Right cardiac atrium (tissue), 5 donors: ENCODE results near the gene KIF1B. TPM values are rescaled to one million over a fixed set of nuclear protein-coding genes. Genes with fewer than 3 reads are reported as not detected.
A peak's percentile ranks its signal among the peaks of the same experiment; 100 is the strongest.
"Not testable (repeated sequence)": the region's sequence is repeated elsewhere in the genome, so short reads cannot be mapped to it uniquely, and the experiment has no call there.

ENCODE experiments used
- ATAC-seq, 2 donors: fragments of 200-7000 bp; cut with Tn5 transposase; one replicate each; pipeline versions ENCODE4 v1.8.0 to v1.9.1; 2020; ENCODE audit warnings: moderate library complexity in 2 of 2, mild to moderate bottlenecking in 1 of 2
- DNase-seq, 3 donors: peaks; one replicate each; pipeline ENCODE4 v3.0.0-alpha.2; 2020
- H3K27ac ChIP-seq: one replicate; pipeline ENCODE4 v1.5.1; 2013; ENCODE audit warnings: mild to moderate bottlenecking, low read length, control low read depth, moderate library complexity
- H3K27me3 ChIP-seq: one replicate; pipeline ENCODE4 v1.6.1; 2013; ENCODE audit not compliant: control insufficient read depth, insufficient read depth
- H3K4me1 ChIP-seq: one replicate; pipeline ENCODE4 v1.6.1; 2013; ENCODE audit warnings: low read length; ENCODE audit not compliant: control insufficient read depth, insufficient read depth
- H3K4me3 ChIP-seq: one replicate; pipeline ENCODE4 v1.5.1; 2013; ENCODE audit warnings: low read length, control low read depth
- H3K9me3 ChIP-seq: one replicate; pipeline ENCODE4 v1.6.1; 2013; ENCODE audit warnings: low read length; ENCODE audit not compliant: control insufficient read depth
- WGBS: extraction: QIAGEN DNeasy Blood & Tissue Kit; methylation state at CpG from one replicate; pipeline ENCODE4 v1.1.7; 2013; 5-methylcytosine and 5-hydroxymethylcytosine counted together
- intact Hi-C, 4 donors: fragments of 100-400 bp; cut with DNase I; formaldehyde crosslinking; loops; one replicate each; pipeline versions ENCODE4 v1.11.0 to v1.14.0; 2022 to 2023
- polyA plus RNA-seq: library from polyadenylated mRNA; stranded (reverse); fragments of 200-250 nt; gene quantifications from one replicate; pipeline ENCODE4 v1.2.3, GENCODE V29; 2013
- total RNA-seq, 4 donors: library from RNA; stranded (reverse); fragmentation: NEBNext Ultra II Directional; extraction: Animal tissue kit (Norgen Biotek cat#: 25700); gene quantifications; one replicate each; pipeline ENCODE4 v1.2.1, GENCODE V29; 2021
- donor health status: healthy with polysubstance abuse.
- donor health status: DM: no; HTN: yes; CAD: no.
- donor health status: DM: no; HTN: no; CAD: no.
- donor health status: DM: no; HTN: yes; CAD: no; lungs with severe emphysema.
- donor health status: DM: yes; HTN: yes; CAD: no.

KIF1B gene
- total and polyA plus RNA-seq, 5 donors, result 23.8 to 67.9 (median 62.2) TPM

DNA sequence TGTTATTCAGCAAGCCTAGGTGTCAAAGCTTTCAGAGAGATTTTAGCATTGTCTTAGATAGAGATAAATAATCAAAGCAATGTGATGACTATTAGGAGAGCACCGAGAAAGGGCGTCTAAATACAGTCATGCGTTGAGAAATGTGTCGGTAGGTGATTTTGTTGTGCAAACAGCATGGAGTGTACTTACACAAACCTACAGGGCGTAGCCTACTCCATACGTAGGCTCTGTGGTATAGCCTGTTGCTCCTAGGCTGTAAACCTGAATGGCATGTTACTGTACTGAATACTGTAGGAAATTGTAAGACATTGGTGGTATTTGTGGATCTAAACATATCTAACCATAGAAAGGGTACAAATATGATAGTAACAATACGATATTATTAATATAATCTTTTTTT lies 31.8 kb downstream of the KIF1B start:
- ATAC-seq (no peak), DNase-seq (no peak)
- Histone ChIP-seq H3K9me3 (no peaks in the 10 kb centered on the region), H3K27ac (no peak overlapping the region), H3K27me3 (no peaks in the 10 kb centered on the region), H3K4me1 (peaks cover 3% of the 10 kb centered on the region), H3K4me3 (no peak overlapping the region)
- 90% methylated on average over 7 of the region's 7 CpGs for WGBS
- intact Hi-C loops, result no loop called here

- intact Hi-C loops, result no loop called here
- H3K9me3 ChIP-seq, result no peaks in the 10 kb centered on the region
- H3K27me3 ChIP-seq, result no peaks in the 10 kb centered on the region
- 80% methylated on average over 6 of the region's 6 CpGs for WGBS
- peak in 1 of 2 donors; percentile 29 for ATAC-seq
- peaks cover 1% of the 10 kb centered on the region for H3K4me1 ChIP-seq
- no peak for DNase-seq
- H3K4me3 ChIP-seq, result no peak overlapping the region
- H3K27ac ChIP-seq, result no peak overlapping the region
These were observed 32.4 kb downstream of the KIF1B start for GRCh38 chr1:10242811-10243210.

- no peak overlapping the region for H3K27ac ChIP-seq
- DNase-seq (no peak), ATAC-seq (no peak)
- WGBS, result 72% methylated on average over 3 of the region's 3 CpGs
- intact Hi-C loops, result no loop called here
- H3K4me3 ChIP-seq, result no peak overlapping the region
- H3K4me1 ChIP-seq, result peaks cover 3% of the 10 kb centered on the region
- no peaks in the 10 kb centered on the region for H3K9me3 ChIP-seq
- H3K27me3 ChIP-seq, result no peaks in the 10 kb centered on the region
These were observed 35.3 kb downstream of the KIF1B start for GRCh38 chr1:10245674-10246073.

- 94% methylated on average over 12 of the region's 12 CpGs for WGBS
- peaks cover 8% of the 10 kb centered on the region for H3K4me1 ChIP-seq
- ATAC-seq (no peak), DNase-seq (no peak)
- H3K27me3 ChIP-seq, result no peaks in the 10 kb centered on the region
- H3K9me3 ChIP-seq, result no peaks in the 10 kb centered on the region
- no peak overlapping the region for H3K27ac ChIP-seq
- intact Hi-C loops, result loop anchor here in 1 of 4 donors (5.0 kb wide), 1 partner anchor 38 kb away; the partner anchor contains the start of gene KIF1B
- no peak overlapping the region for H3K4me3 ChIP-seq
These were observed 39.6 kb downstream of the KIF1B start for GRCh38 chr1:10249808-10250457.

DNA sequence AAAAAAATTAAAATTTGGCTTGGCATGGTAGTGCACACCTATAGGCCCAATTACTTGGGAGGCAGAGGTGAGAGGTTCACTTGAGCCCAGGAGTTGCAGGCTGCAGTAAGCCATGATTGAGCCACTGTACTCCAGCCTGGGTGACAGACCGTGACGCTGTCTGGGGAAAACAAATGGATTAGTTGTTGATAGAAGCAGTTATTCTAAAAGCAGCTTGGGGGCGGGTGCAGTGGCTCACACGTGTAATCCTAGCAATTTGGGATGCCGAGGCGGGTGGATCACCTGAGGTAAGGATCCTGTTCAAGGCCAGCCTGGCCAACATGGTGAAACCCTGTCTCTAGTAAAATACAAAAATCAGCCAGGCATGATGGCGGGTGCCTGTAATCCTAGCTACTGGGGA lies 40.3 kb downstream of the KIF1B start:
- WGBS, result 90% methylated on average over 7 of the region's 7 CpGs
- Histone ChIP-seq H3K4me3 (no peak overlapping the region), H3K4me1 (peaks cover 8% of the 10 kb centered on the region), H3K27ac (no peak overlapping the region), H3K27me3 (no peaks in the 10 kb centered on the region), H3K9me3 (no peaks in the 10 kb centered on the region)
- DNase-seq, result no peak
- no peak for ATAC-seq
- intact Hi-C loops, result loop anchor here in 1 of 4 donors (5.0 kb wide), 1 partner anchor 38 kb away; the partner anchor contains the start of gene KIF1B

DNA sequence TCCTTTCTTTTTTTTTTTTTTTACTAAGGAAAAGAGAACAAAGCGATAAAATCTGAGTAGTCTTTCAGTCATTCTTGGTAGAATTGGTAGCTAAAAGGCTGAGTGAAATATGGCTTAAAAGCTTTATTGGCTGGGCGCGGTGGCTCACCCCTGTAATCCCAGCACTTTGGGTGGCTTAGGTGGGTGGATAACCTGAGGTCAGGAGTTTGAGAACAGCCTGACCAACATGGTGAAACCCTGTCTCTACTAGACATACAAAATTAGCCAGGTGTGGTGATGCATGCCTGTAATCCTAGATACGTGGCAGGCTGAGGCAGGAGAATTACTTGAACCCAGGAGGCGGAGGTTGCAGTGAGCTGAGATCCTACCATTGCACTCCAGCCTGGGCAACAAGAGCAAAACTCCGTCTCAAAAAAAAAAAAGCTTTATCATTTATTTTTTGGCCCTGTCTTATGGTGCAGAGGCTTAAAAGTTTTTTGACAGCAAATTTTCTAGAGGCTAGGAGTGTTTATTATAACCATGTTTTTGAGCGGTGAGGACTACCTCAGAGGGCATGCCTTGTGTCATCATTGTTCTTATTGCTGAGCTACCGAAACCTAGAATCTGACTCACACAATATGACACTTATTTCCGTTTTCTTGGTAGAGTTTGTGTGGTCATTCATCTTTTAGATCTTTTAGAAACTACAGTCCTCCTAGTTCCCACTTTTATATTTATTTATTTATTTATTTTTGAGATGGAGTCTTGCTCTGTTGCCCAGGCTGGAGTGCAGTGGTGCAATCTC lies 41.1 kb downstream of the KIF1B start:
- intact Hi-C loops, result loop anchor here in 1 of 4 donors (5.0 kb wide), 1 partner anchor 39 kb away; the partner anchor contains the start of gene KIF1B
- DNase-seq, H3K9me3 ChIP-seq, ATAC-seq, H3K4me1 ChIP-seq, H3K27me3 ChIP-seq, H3K27ac ChIP-seq, H3K4me3 ChIP-seq: not testable (repeated sequence)
- 85% methylated on average over 9 of the region's 9 CpGs for WGBS

GRCh38 chr1:10252508-10252907 lies 42.1 kb downstream of the KIF1B start:
- DNase-seq (no peak), ATAC-seq (no peak)
- H3K4me3 ChIP-seq, result no peak overlapping the region
- H3K27me3 ChIP-seq, result no peaks in the 10 kb centered on the region
- intact Hi-C loops, result loop anchor here in 1 of 4 donors (5.0 kb wide), 1 partner anchor 40 kb away; the partner anchor contains the start of gene KIF1B
- 95% methylated on average over 6 of the region's 6 CpGs for WGBS
- H3K27ac ChIP-seq, result no peak overlapping the region
- H3K9me3 ChIP-seq, result no peaks in the 10 kb centered on the region
- H3K4me1 ChIP-seq, result peaks cover 8% of the 10 kb centered on the region

- H3K4me3 ChIP-seq, result no peak overlapping the region
- no peaks in the 10 kb centered on the region for H3K9me3 ChIP-seq
- WGBS, result 96% methylated on average over 1 of the region's 1 CpG
- no peaks in the 10 kb centered on the region for H3K27me3 ChIP-seq
- no peak overlapping the region for H3K27ac ChIP-seq
- ATAC-seq (no peak), DNase-seq (no peak)
- intact Hi-C loops, result loop anchor here in 1 of 4 donors (5.0 kb wide), 1 partner anchor 41 kb away; the partner anchor contains the start of gene KIF1B
- H3K4me1 ChIP-seq, result peaks cover 8% of the 10 kb centered on the region
These were observed 42.8 kb downstream of the KIF1B start for GRCh38 chr1:10253149-10253548.

- H3K4me3 ChIP-seq, result no peak overlapping the region
- H3K27ac ChIP-seq, result no peak overlapping the region
- WGBS, result 12% methylated on average over 3 of the region's 3 CpGs
- no peaks in the 10 kb centered on the region for H3K9me3 ChIP-seq
- H3K27me3 ChIP-seq, result no peaks in the 10 kb centered on the region
- peaks cover 8% of the 10 kb centered on the region for H3K4me1 ChIP-seq
- peak; percentile 88 to 89 for ATAC-seq
- intact Hi-C loops, result loop anchor here in 1 of 4 donors (5.0 kb wide), 1 partner anchor 41 kb away; the partner anchor contains the start of gene KIF1B
- no peak for DNase-seq
These were observed 43.4 kb downstream of the KIF1B start for GRCh38 chr1:10253755-10254154.

GRCh38 chr1:10257851-10258250 lies 47.5 kb downstream of the KIF1B start:
- H3K4me1 ChIP-seq, result peaks cover 6% of the 10 kb centered on the region

GRCh38 chr1:10259547-10259946 lies 49.2 kb downstream of the KIF1B start:
- H3K4me3 ChIP-seq, H3K4me1 ChIP-seq, ATAC-seq, H3K27ac ChIP-seq, DNase-seq, H3K9me3 ChIP-seq, intact Hi-C loops, H3K27me3 ChIP-seq: not testable (repeated sequence)
- WGBS, result 92% methylated on average over 9 of the region's 9 CpGs

More at GRCh38 chr1:10257851-10258250, 47.5 kb downstream of the KIF1B start:
- DNase-seq, result no peak
- whole genome bisulfite sequencing, result 73% methylated on average over 4 of the region's 4 CpGs
- intact Hi-C loops, result no loop called here
- ATAC-seq, result no peak
- Histone ChIP-seq H3K27ac (no peak overlapping the region), H3K27me3 (no peaks in the 10 kb centered on the region), H3K4me3 (no peak overlapping the region), H3K9me3 (no peaks in the 10 kb centered on the region)
